Stimulated activated CD8-positive, alpha-beta memory T cell treated with anti-CD3 and anti-CD28 coated beads, Interleukin-2, amount 100 ng/mL, for 1 hour (primary cell): Measurements from ENCODE around the gene ACTN1.
A peak's percentile ranks its signal among the peaks of the same experiment; 100 is the strongest.
"Not testable (repeated sequence)": the region's sequence is repeated elsewhere in the genome, so short reads cannot be mapped to it uniquely, and the experiment has no call there.

Source experiments
- DNase-seq, 2 donors: peaks; one replicate each; pipeline ENCODE4 v3.0.0-alpha.2; 2020; ENCODE audit warnings: low read depth in 2 of 2

The ACTN1 gene

GRCh38 chr14:68979021-68979721 lies at the start of gene ACTN1:
TSS of gene ACTN1 (minus strand) at chr14:68979302. CDS start at chr14:68979056, 246 bp downstream.
- peak in 1 of 2 donors; percentile 35 for DNase-seq

DNA sequence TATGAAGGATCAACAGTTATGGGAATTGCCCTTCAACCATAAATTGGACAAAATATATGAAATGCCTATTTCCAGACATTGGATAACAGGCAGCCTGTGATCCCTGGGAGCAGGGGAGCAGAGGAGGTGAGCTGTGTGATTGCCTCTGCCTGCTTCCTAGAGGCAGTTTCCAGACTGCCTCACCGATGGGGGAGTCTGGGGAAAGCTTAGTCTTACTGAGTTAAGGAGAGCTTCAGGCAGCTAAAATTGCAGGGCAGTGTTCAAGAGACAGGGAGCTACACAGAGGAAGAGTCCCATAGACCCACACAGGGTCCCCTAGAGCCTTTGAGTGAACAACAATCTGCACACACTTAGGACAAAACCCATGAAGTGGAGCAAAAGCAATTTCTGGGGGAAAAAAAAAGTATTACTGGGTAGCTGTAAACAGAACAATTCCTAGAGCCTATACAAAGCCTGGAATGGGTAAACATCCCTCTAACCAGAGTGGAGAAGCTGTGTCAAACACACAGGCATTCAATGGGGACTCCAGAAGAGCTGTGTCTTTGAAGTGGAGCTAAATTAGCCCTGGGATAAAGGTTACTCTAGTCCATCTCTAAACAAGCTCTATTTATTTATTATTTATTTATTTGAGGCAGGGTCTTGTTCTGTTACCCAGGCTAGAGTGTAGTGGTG lies 48.3 kb upstream of the ACTN1 start:
- DNase-seq = no peak

DNA sequence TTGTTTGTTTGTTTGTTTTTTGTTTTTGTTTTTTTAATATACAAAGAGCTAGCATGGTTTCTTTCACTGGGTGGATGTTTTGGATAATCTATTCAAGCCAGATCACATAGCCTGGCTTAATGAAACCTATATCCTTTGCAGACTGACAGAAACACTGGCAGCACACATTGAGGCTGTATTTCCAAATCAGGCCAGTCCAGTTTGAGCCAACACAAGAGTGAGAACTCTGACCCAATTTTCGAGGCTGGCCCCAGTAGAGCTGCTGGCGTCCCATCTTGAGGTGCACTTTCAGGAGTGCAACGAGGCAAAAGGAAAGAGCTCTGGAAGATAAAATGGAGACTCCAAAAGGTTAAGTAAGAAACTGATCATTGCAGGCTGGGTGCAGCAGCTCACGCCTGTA lies 43.9 kb upstream of the ACTN1 start:
- no peak for DNase-seq

DNA sequence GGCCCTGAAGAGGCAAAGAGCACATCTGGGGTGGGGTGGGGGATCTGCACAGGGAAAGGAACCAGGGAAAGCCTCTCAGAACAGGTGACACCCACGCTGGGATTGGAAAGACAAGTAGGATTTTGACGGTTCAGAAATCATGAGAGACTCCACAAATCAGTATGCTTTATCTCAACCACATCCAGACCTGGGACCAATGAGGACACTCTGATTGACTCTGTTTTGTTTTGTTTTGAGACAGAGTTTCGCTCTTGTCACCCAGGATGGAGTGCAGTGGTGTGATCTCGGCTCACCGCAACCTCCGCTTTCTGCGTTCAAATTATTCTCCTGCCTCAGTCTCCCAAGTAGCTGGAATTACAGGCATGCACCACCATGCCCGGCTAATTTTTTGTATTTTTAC lies 43.0 kb upstream of the ACTN1 start:
- DNase-seq = not testable (repeated sequence)

DNA sequence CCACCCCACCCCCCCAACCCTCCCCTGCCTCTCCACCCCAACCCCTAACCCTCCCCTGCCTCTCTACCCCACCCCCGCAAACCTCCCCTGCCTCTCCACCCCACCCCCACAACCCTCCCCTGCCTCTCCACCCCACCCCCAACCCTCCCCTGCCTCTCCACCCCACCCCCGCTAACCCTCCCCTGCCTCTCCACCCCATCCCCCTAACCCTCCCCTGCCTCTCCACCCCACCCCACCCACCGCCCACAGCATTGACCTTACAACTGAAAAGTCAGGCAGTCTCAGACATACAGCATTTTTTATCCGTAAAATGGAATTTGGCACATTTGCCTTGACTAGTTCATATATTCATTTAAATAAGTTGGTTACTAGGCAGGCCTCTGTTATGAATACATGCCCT lies 38.6 kb upstream of the ACTN1 start:
- DNase-seq = no peak

DNA sequence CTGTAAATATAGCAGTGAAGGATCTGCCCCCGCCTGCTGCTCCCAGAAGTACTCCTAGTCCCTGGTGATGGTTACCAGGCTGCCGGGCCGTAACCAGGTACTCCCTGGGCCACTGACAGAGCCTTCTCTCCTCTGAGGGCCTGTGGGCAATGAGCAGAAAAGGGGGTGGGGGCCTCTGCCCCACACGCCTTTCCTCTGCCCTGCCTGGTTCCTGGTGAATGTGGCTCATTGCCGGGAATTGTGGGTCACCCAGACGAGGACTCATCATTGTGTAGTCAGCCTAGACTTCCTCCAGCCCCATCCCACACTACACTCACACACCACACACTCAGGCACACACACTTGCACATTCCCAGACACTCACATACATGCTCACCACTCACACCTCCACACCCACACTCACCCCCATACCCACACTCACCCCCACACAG lies 35.7 kb upstream of the ACTN1 start:
- no peak for DNase-seq

DNA sequence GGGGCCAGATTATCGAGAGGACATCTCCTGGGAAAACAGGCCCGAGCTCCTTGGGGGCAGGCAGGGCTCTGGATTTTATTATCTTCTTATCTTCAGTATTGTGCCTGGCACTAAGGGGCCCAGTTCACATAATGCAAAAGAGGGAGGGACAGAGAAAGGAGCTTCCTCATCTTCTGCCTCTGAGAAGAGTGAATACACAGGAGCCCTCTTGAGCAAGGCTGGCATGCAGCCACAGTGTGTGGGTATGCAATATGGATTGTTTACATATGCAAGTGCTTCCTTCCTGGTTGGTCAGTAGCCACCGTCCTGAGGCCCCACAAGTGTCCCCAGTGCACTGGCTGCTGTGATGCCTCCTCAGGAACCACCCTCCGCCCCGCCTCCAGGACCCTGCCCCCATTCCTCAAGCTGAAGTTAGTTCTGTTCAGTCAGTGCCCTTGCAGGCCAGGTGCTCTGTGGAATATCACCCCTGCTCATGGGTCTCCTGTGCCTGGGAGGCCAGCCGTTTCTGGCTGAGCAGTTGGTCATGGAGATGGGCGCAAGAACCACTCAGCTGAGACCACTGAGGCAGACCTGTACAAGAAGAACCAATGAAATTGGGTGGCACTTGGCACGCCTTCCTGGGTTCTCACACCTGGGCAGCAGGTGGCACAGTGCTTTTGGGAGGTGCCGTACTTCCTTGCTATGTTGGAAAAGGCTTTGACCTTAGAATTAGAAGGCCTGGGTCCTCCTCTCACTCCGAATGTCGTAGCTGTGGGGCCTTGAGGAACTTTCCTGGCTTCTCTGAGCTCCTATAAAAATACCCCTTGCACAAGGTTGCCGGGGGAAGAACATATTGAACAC lies 35.1 kb upstream of the ACTN1 start:
- DNase-seq = no peak

DNA sequence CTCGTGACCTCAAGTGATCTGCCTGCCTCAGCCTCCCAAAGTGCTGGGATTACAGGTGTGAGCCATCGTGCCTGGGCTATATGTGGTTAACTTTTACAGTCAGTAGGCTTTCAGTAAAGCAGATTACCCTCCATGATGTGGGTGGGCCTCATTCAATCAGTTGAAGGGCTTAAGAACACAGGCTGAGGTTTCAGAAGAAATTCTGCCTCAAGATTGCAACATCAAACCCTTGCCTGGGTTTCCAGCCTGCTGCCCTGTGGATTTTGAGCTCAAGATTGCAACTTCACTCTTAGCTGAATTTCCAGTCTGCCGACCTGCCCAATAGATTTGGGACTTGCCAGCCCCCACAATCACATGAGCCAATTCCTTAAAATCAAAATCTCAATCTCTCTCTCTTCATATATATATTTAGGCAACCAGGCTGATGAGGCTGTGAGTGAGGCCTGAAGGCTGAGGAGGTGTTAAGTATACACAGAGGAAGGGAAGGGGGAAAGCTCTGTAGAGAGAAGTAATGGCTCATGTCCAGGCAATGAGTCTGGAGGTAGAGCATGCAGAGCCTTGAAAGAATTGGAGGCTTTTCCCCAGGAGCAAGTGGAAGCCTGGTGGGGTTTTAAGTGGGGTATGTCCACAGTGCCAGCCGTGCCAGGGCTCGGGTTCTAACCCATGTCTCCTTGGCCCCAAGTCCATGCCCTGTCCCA lies 33.3 kb upstream of the ACTN1 start:
- DNase-seq = no peak

DNA sequence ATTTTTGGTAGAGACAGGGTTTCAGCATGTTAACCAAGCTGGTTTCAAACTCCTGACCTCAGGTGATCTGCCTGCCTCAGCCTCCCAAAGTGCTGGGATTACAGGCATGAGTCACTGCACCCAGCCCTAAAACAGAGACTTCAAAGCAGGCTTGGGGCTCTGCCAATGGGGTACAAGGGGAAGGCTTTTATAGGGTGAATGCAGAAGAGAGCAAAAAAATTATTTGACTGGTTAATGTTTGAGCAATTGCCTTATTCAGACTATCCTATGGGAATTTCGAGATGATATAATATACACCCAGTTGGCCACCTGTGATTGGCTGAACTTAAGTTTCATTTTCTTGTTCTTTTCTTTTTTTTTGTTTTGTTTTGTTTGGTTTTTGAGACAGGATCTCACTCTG lies 31.5 kb upstream of the ACTN1 start:
- no peak for DNase-seq

- no peak for DNase-seq
Observed at GRCh38 chr14:69008421-69008884, 29.4 kb upstream of the ACTN1 start.

DNA sequence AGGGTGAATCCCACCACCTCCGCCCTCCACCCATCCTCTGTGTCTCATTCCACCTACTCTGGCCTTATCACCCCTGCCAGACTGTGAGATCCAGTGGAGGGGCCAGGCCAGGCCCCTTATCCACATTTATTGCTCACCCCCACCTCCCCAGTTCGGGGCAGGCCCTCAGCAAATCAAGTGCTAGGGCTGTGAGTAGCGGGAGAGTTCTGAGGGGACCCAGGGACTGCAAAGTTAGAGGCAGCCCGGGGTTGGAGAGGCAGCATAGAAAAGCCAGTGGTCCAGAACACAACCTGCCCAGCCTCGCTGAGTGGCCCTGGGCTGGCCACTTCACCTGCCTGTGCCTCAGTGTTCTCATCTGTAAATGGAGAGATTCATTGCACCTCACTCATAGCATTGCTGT lies 27.2 kb upstream of the ACTN1 start:
- no peak for DNase-seq

DNA sequence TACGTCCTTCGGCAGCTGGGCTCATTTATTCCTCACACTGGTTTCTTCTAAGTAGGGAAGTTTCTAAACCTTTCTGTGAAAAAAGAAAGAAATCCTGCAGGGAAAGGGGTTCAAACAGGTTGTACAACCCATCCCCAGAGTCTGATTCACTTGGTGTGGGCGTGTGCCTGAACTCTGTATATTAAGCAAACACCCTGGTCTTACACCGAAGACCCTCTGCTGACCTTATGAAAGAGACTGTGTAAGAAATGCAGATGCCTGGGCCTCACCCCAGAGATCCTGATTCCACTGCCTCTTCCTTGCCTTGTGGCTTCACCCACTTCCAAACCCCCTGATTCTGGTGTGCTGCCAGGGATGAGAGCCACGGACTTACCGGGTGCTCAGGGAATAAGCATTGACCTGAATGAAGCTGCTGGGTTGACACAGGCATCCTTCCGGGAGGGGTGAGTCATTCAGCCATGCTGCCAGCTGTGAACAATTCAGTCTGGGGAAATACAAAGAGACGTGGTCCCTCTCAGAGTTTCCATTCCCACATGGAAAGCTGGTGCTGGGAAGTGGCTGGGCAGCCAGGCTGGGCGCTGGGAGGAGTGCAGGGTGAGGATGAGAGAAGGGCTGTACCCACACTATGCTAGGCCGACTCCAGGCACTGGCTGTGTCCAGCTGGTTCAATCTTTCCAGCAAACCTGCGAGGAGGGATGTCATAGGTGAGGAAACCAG lies 26.5 kb upstream of the ACTN1 start:
- DNase-seq = no peak

DNA sequence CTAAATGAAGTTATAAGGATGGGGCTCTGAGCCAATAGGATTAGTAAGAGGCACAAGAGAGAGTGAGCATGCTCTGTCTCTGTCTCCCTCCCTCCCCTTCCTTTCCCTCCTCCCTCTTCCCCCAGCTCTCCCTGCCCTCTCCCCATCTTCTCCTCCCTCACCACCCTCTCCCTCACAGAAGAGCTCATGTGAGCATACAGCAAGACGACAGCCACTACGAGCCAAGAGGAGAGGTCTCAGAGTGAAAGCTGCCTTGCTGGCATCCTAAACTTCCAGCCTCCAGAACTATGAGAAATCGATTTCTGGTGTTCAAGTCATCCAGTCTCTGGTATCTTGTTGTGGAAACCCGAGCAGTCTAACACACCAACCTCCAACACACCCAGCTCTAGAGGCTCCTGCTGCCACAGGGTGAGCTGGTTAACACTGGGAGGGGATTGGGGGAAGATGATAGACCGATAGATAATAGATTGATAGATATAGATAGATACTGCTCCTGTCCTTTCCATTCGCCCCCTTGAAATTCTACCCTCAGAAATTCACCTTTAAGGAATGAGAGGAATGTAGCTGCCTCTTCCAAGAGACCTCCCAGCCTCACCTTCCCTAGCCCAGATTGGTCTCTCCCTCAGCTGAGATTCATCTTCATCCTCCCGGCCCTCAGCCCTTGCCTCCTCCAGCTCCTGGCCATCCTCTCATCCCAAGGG lies 25.8 kb upstream of the ACTN1 start:
- DNase-seq = no peak

GRCh38 chr14:69003626-69004025 lies 24.5 kb upstream of the ACTN1 start:
- DNase-seq = no peak

- no peak for DNase-seq
Observed at GRCh38 chr14:69002069-69002468, 23.0 kb upstream of the ACTN1 start.

- no peak for DNase-seq
Observed at GRCh38 chr14:69001375-69001774, 22.3 kb upstream of the ACTN1 start.

GRCh38 chr14:68998062-68998461 lies 19.0 kb upstream of the ACTN1 start:
- no peak for DNase-seq

DNA sequence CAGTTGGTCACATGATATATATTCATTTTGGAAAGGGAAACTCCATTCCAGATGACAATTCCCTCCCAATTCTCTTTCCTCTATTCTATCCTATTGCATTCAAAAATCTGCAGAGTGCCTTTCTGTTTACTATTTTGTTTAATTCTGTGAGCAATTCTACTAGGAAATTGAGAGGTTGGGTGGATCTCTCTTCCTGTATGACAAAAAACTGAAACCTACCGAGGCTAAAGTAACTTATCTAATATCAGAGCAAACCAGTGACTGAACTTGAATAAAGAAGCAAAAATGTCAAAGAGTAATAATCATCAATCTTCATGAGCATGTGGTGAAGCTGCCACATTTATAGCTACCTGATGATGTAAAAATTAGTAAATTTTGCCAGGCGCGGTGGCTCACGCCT lies 16.6 kb upstream of the ACTN1 start:
- no peak for DNase-seq

DNA sequence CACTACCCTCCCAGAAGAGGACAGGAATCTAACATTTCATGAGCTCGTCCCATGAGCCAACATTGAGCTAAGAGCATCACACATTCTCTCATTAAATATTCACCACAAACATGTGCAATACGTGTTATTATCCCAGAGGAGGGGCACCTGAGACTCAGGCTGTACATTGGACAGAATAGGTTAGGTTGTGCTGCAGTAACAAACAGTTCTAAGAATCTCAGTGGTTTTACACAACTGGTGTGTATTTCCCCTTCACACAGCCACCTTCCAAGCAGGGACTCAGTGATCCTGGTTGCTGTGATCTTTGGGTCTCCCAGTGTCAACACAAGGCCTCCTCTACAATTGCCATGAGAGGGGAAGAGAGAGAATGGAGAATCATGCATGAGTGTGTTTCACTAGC lies 15.0 kb upstream of the ACTN1 start:
- DNase-seq = no peak

DNA sequence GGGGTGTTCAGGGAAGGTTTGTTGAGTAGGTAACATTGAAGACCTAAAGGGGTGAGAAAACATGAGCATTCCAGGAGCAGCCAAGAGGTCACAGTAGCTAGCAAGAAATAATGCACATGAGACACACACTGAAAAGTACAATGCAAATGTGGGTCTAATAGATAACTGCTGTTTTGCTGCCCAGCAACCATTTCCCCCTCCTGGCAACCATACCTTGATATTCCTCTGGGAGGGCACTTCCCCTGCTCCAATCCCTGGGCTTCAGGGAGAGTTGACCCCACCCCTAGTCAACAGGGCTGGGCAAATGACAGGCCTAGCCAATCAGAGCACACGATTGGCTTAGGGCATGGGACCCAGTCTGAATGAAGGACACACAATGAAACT lies 8.5 kb upstream of the ACTN1 start:
- DNase-seq = no peak
